Right lobe of liver (tissue), 6 donors: ENCODE measurements around the gene CRLF3. TPM values are rescaled to one million over a fixed set of nuclear protein-coding genes. Genes with fewer than 3 reads are reported as not detected.
"Not testable (repeated sequence)": the region's sequence is repeated elsewhere in the genome, so short reads cannot be mapped to it uniquely, and the experiment has no call there.

Experiments used
- ATAC-seq, 4 donors: fragments of 200-7000 bp; cut with Tn5 transposase; one replicate each; pipeline ENCODE4 v1.9.1; 2020; ENCODE audit warnings: mild to moderate bottlenecking in 4 of 4, moderate library complexity in 4 of 4
- DNase-seq, 3 donors: peaks; one replicate each; pipeline ENCODE4 v3.0.0-alpha.2; 2020
- H3K27ac ChIP-seq, 3 donors: fragments of 200-600 bp; one replicate each; pipeline ENCODE4 v1.8.0; 2022
- H3K27me3 ChIP-seq, 2 donors: fragments of 200-600 bp; one replicate each; pipeline ENCODE4 v1.8.0; 2022
- H3K36me3 ChIP-seq, 4 donors: fragments of 200-600 bp; sonication (generic) in 1 of 4; one replicate each; pipeline versions ENCODE4 v1.5.1 to v1.8.0; 2017 to 2022; ENCODE audit warnings: control low read depth in 1 of 4
- H3K4me1 ChIP-seq, 4 donors: fragments of 200-600 bp; sonication (generic) in 1 of 4; one replicate each; pipeline versions ENCODE4 v1.5.1 to v1.8.0; 2017 to 2022; ENCODE audit warnings: control low read depth in 1 of 4
- H3K4me3 ChIP-seq, 3 donors: fragments of 200-600 bp; one replicate each; pipeline ENCODE4 v1.8.0; 2022
- H3K9me3 ChIP-seq, 4 donors: fragments of 200-600 bp; sonication (generic) in 1 of 4; one replicate each; pipeline versions ENCODE4 v1.5.1 to v1.8.0; 2017 to 2022; ENCODE audit warnings: control low read depth in 1 of 4
- CTCF ChIP-seq, 4 donors: fragments of 200-600 bp in 3 of 4; fragments of 450-650 bp in 1 of 4; IDR thresholded peaks; one replicate each; pipeline versions ENCODE4 v1.5.1 to v1.8.0; 2016 to 2022; ENCODE audit warnings: antibody characterized with exemption in 4 of 4, mild to moderate bottlenecking in 2 of 4
- POLR2A ChIP-seq: fragments of 450-650 bp; IDR thresholded peaks from one replicate; pipeline ENCODE4 v1.6.1; 2017; ENCODE audit warnings: antibody characterized with exemption, mild to moderate bottlenecking
- WGBS: methylation state at CpG from one replicate; pipeline ENCODE4 v1.1.6; 2018; ENCODE audit warnings: low coverage, low lambda C conversion rate; ENCODE audit not compliant: insufficient coverage; ENCODE audit errors: missing lambda C conversion rate; 5-methylcytosine and 5-hydroxymethylcytosine counted together
- intact Hi-C, 2 donors: fragments of 100-400 bp; cut with DNase I; formaldehyde crosslinking; loops; one replicate each; pipeline versions ENCODE4 v1.11.2 to v1.14.1; 2022
- total RNA-seq, 6 experiments: library from RNA; depleted of rRNA in 2 of 6; stranded (reverse); fragments of >200 nt in 2 of 6; fragmentation: NEBNext Ultra II Directional in 3 of 6; extraction: Animal tissue kit (Norgen Biotek cat#: 25700) in 3 of 6; gene quantifications; one replicate each; pipeline versions ENCODE4 v1.1.0 to v1.2.4, GENCODE V29; 2016 to 2023
- donor health status: DM: no; HTN: yes; CAD: no.
- donor health status: DM: no; HTN: no; CAD: no.
- donor health status: DM: no; HTN: no; CAD: no.
- donor health status: DM: no; HTN: yes; CAD: no.
- donor health status: DM: no; HTN: yes; CAD: no.

CRLF3 gene
- total RNA-seq, 6 experiments from 2014 or later = 2.4 to 6.7 (median 5.0) TPM

GRCh38 chr17:30761060-30761459, 63.4 kb downstream of the CRLF3 start:
- DNase-seq = no peak
- H3K4me3 ChIP-seq = no peak overlapping the region
- no peaks in the 10 kb centered on the region for H3K4me1 ChIP-seq
- no peak for ATAC-seq
- peaks cover 0 to 15% (median 5%) of the 10 kb centered on the region in 4 donors for H3K36me3 ChIP-seq
- no peaks in the 10 kb centered on the region for H3K9me3 ChIP-seq
- intact Hi-C loops = no loop called here
- H3K27me3 ChIP-seq = no peaks in the 10 kb centered on the region
- TF ChIP-seq POLR2A (no peak), CTCF (IDR thresholded peaks at IDR 0.05) (no peak)
- H3K27ac ChIP-seq = no peak overlapping the region

- WGBS = 88% methylated on average over 8 of the region's 10 CpGs
- DNase-seq, H3K9me3 ChIP-seq, H3K4me3 ChIP-seq, intact Hi-C loops, H3K27ac ChIP-seq, ATAC-seq, H3K27me3 ChIP-seq, H3K4me1 ChIP-seq: not testable (repeated sequence)
- H3K36me3 ChIP-seq = peaks cover 0 to 11% (median 2%) of the 10 kb centered on the region in 4 donors
These were observed 71.2 kb downstream of the CRLF3 start for GRCh38 chr17:30753291-30753690.

GRCh38 chr17:30750982-30751381, 73.5 kb downstream of the CRLF3 start:
- H3K9me3 ChIP-seq, DNase-seq, intact Hi-C loops, H3K27ac ChIP-seq, H3K4me1 ChIP-seq, H3K4me3 ChIP-seq, H3K27me3 ChIP-seq, ATAC-seq: not testable (repeated sequence)
- 97% methylated on average over 9 of the region's 11 CpGs for WGBS
- peaks cover 0 to 11% (median 2%) of the 10 kb centered on the region in 4 donors for H3K36me3 ChIP-seq

- H3K4me1 ChIP-seq, H3K27me3 ChIP-seq, ATAC-seq, intact Hi-C loops, H3K9me3 ChIP-seq, H3K27ac ChIP-seq, DNase-seq, H3K4me3 ChIP-seq: not testable (repeated sequence)
- H3K36me3 ChIP-seq = peaks cover 0 to 17% (median 0%) of the 10 kb centered on the region in 4 donors
- WGBS = 95% methylated on average over 3 of the region's 4 CpGs
These were observed 76.9 kb downstream of the CRLF3 start for GRCh38 chr17:30747621-30748020.

GRCh38 chr17:30742669-30743068, 81.8 kb downstream of the CRLF3 start:
- H3K4me1 ChIP-seq, H3K4me3 ChIP-seq, intact Hi-C loops, DNase-seq, ATAC-seq, H3K27me3 ChIP-seq, H3K9me3 ChIP-seq, H3K27ac ChIP-seq: not testable (repeated sequence)
- WGBS = 43% methylated on average over 1 of the region's 1 CpG
- H3K36me3 ChIP-seq = peaks cover 0 to 11% (median 0%) of the 10 kb centered on the region in 4 donors

- ATAC-seq, H3K27ac ChIP-seq, H3K9me3 ChIP-seq, DNase-seq, H3K4me3 ChIP-seq, H3K27me3 ChIP-seq, H3K4me1 ChIP-seq, H3K36me3 ChIP-seq, intact Hi-C loops: not testable (repeated sequence)
- WGBS = 95% methylated on average over 11 of the region's 18 CpGs
These were observed 88.1 kb downstream of the CRLF3 start for GRCh38 chr17:30736371-30736770.

GRCh38 chr17:30735644-30736043, 88.8 kb downstream of the CRLF3 start:
- ATAC-seq, intact Hi-C loops, H3K27me3 ChIP-seq, H3K36me3 ChIP-seq, DNase-seq, H3K9me3 ChIP-seq, H3K4me3 ChIP-seq, H3K27ac ChIP-seq: not testable (repeated sequence)
- 85% methylated on average over 2 of the region's 5 CpGs for WGBS
- H3K4me1 ChIP-seq = peaks cover 0 to 11% (median 0%) of the 10 kb centered on the region in 4 donors

GRCh38 chr17:30735206-30735605, 89.3 kb downstream of the CRLF3 start:
- DNase-seq, H3K27ac ChIP-seq, H3K4me3 ChIP-seq, H3K9me3 ChIP-seq, intact Hi-C loops, ATAC-seq, H3K27me3 ChIP-seq, H3K36me3 ChIP-seq: not testable (repeated sequence)
- peaks cover 0 to 11% (median 0%) of the 10 kb centered on the region in 4 donors for H3K4me1 ChIP-seq
- 97% methylated on average over 9 of the region's 9 CpGs for WGBS

GRCh38 chr17:30734153-30734552, 90.3 kb downstream of the CRLF3 start:
- intact Hi-C loops, H3K4me3 ChIP-seq: not testable (repeated sequence)
- WGBS = 94% methylated on average over 13 of the region's 14 CpGs

More at GRCh38 chr17:30734153-30734552, 90.3 kb downstream of the CRLF3 start:
- ATAC-seq, H3K9me3 ChIP-seq, DNase-seq, H3K36me3 ChIP-seq, H3K27me3 ChIP-seq, H3K27ac ChIP-seq: not testable (repeated sequence)
- H3K4me1 ChIP-seq = peaks cover 0 to 11% (median 0%) of the 10 kb centered on the region in 4 donors
